Stimulated activated CD4-positive, alpha-beta T cell treated with anti-CD3 and anti-CD28 coated beads, Interleukin-1b, Interleukin-23, amount 100 ng/mL, for 4 hours (primary cell): Measurements from ENCODE around the gene TBX4.

Experiments used
- DNase-seq, 2 donors: peaks; one replicate each; pipeline ENCODE4 v3.0.0-alpha.2; 2020; ENCODE audit warnings: low read depth in 2 of 2

The TBX4 gene

DNA sequence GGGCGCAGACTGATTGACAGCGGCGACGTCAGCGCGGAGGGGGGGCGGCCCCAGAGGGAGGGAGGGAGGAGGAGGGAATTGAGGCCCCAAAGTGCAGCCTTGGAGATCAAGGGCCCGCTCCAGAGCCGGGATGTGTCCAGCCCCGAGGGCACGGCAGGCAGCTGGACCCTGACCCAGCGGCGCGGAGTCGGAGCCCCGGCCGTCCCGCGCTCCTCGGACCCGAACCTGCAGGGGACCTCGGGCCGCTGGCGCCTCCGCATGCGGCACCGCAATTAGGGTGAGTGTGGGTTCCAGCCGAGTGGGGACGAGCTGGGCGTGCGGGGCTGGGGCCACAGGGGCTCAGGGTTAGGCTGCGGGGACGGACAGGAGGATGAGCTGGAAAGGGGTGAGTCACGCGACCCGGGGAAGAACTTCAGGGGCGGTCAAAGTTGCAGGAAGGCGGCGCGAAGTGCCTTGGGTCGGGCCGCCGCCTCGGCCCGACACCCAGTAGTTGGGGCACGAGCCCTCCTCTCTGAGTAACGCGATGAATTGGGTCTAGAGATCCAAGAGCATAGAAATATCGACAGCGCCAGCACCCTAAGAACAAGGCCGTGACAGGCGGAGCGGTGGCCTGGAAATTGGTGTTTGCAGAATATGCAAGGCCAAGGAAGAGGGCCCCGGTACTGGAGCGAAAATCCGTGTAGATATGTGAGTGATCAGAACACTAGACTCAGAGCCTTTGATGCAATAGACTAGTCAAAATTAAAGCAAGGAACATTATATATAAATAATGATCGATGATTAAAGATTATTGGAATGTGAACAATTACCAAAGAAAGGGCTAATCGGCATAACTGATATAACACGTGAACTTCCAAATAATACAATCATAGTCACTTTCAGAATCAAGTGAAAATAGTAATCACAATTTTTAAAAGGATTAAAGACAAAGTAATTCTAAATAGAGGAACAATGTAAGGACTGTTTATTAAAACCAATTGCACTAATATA is at the start of gene TBX4:
Gene TBX4, plus strand, starts transcription at position 122 of the 990 bp plus-strand sequence. CDS start 4,069 bp downstream, outside the sequence.
- DNase-seq: no peak

DNA sequence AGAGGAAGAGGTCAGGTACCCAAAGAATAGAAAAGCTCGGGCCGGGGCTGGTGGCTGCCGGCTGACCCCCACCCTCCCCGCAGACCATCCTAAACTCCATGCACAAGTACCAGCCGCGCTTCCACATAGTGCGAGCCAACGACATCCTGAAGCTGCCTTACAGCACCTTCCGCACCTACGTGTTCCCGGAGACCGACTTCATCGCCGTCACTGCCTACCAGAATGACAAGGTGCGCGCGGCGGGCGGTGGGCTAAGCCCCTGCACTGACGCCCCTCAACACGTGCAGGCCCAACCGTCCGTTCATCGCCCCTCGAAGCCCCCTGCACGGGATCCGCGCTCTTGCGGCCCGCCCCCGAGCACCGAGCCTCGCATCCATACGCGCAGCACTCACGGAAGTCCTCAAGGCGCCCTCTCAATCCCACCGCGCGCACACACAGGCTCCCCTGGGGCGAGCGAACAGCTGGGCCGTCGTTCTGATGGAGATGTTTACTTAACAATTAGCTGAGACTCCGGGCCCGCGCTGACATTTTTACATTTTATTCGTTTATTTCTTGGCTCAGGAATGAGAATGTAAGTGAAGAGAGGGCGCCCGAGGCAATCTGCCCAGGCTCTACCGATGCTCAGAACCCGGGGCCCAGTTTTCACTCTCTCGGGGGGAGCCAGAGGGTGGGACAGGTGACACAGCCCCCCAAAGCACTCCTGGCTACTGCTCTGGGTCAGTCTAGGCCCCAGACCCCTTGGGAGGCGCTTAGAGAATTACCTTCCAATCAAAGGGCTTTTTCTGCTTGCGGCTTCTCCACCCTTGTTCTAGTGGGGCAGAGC is 49.0 kb upstream of the TBX4 start:
- DNase-seq: no peak

GRCh38 chr17:61403801-61404662 is 48.2 kb upstream of the TBX4 start:
- DNase-seq: no peak

DNA sequence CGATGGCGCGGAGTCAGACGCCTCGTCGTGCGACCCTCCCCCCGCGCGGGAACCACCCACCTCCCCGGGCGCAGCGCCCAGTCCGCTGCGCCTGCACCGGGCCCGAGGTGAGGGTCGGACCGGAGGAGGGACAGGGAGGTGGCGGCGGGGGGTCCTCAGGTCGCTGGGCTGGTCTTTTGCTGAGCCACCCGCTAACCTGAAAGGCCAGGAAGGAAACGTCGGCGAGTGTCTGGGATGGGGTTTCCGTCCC is 47.6 kb upstream of the TBX4 start:
- DNase-seq: no peak

DNA sequence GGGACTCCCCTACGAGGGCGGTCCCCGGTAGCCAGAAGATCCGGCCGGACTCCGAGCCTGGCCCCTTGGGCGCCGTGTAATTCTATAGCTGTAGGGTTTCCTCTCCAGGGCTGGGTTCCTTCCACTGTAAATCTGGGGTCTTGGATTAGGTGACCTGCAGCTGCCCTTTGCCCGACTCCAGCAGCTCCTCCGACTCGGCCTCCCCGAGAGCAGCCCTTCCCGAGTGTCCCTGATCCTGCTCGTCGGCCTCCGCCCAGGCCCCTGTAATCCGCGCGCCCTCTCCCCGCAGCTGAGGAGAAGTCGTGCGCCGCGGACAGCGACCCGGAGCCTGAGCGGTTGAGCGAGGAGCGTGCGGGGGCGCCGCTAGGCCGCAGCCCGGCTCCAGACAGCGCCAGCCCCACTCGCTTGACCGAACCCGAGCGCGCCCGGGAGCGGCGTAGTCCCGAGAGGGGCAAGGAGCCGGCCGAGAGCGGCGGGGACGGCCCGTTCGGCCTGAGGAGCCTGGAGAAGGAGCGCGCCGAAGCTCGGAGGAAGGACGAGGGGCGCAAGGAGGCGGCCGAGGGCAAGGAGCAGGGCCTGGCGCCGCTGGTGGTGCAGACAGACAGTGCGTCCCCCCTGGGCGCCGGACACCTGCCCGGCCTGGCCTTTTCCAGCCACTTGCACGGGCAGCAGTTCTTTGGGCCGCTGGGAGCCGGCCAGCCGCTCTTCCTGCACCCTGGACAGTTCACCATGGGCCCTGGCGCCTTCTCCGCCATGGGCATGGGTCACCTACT is 47.1 kb upstream of the TBX4 start:
- DNase-seq: no peak

DNA sequence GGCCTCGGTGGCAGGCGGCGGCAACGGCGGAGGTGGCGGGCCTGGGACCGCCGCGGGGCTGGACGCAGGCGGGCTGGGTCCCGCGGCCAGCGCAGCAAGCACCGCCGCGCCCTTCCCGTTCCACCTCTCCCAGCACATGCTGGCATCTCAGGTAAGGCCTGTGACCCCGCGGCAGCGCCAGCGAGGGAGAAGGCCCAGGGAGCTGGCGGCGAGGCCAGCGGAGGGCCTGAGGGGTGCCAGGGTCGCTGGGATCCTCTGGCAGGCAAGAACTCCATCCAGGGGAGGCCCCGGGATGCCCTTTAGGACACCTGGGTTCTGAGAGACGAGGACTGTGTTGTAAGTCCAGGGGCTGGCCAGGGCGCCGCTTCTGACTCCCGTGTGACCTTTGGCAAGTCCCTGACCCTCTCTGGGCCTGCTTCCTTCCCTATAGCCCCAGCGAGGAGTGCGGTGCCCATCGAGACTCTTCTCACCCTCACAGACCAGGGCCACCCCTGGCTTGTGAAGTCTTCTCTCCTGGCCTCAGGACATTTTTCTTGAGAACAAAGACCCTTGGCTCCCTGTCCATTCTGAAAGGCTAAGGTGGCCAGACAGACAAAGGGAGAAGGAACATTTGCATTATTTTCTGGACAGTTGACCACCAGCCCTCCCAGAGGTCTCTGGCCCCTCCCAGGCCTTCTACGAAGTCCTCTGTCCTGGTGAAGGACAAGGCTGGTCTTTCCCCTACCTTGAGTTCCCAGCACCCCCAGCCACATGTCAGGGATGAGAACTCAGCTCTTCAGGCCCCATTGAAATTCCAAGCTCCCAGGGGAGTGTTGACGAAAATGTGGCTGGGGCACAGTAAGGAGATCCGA is 46.3 kb upstream of the TBX4 start:
- DNase-seq: no peak

DNA sequence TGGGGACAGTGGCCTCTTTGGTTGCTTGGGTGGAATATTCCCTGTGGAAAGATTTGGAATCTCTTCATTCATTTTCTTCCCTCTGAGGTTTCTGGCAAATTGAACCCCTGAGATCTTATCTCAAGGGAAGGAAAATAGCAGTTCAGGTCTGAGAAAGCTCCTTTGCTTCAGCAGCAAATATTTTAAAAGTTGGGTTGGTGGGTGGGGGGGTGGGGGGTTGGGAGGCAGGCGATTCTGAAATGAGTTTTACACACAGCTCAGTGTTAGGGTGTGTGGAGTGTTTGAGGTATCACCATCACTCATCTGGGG is 45.7 kb upstream of the TBX4 start:
- no peak for DNase-seq

DNA sequence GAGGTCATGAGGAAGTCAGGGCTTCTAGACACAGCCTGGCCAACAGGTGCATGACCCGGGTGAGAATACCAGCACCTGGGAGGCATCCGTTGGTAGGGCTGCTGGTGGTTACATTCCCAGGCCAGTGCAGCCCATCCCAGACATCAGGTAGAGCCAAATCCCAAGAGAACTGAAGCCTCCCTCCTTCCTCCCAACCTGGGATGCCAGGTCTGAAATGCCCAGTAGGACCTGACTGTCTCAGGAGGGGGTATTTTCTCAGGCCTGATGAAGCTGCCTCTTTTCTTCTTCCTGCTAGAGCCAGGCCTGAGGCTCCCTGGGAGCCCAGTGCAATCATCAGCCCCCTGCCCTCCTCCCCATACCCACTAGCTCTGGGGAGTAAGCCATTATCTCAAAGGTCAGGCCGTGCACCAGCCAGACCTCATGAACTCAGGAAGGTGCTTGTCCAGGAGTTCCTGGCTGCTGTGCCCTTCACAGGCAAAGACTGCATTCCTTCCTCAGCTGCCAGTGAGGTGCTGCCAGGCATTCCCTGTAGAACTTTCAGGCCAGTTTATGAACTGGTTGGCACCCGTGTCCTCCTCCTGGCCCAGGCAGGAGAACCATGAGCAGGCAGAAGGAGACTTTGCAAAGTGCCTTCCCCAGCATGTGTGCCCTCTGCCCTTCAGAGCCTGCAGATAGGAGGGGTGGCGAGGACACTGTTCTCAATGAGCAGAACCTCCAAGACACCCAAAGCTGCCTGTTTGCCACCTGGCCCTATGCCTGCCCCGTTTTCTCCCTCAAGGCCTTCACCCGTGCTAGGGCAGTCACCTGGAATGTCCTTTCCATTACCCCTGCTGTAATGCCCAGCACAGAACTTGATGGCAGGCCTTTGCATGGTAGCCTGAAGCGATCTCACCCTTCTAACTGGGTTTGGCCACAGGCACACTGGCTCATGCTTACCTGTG is 45.0 kb upstream of the TBX4 start:
- DNase-seq: no peak

- no peak for DNase-seq
Measured at GRCh38 chr17:61408151-61409041, 43.8 kb upstream of the TBX4 start.

GRCh38 chr17:61409301-61410112 is 42.7 kb upstream of the TBX4 start:
- no peak for DNase-seq

- peak; percentile 69 to 70 for DNase-seq
Measured at GRCh38 chr17:61410141-61411010, 41.8 kb upstream of the TBX4 start.

GRCh38 chr17:61411011-61411260 is 41.3 kb upstream of the TBX4 start:
- no peak for DNase-seq

GRCh38 chr17:61411261-61412142 is 40.7 kb upstream of the TBX4 start:
- DNase-seq: no peak

GRCh38 chr17:61412143-61412859 is 39.9 kb upstream of the TBX4 start:
- DNase-seq: peak; percentile 71 to 76
